ENCODE data around the gene MYO10. TPM values are rescaled to one million over a fixed set of nuclear protein-coding genes. Genes with fewer than 3 reads are reported as not detected.

MYO10 gene
- total and polyA plus RNA-seq, 2 of the 8 experiments (the other 6 are each of a cell fraction or from before 2014, with no cell fraction given) = 21.5 to 107 TPM

DNA sequence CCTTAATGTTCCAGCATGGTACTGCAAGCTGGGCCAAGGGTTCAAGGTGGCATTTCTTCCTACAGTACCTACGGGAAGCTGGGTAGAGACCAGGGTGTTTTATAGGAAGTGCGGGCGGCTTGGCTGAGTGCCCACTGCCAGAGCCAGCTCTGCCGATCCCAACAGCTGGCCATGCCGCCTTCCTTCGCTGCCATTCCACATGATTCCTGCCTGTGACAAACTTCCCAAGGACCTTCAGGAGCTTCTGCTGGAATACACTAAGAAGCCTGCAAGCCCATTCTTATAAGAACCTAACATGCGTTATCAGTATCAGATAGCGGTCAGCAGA is 22.0 kb downstream of the MYO10 start (continued):
- TF ChIP-seq CHD7 (IDR thresholded peaks at IDR 0.05; ENCODE audit: insufficient replicate concordance, low read length) = no peak
- no peak for TF ChIP-seq CEBPB (IDR thresholded peaks at IDR 0.05; ENCODE audit: low read depth, low read length)
- TF ChIP-seq KDM1A (IDR thresholded peaks at IDR 0.05; ENCODE audit: borderline replicate concordance, low read length) = no peak
- no peak for TF ChIP-seq HDAC2 (IDR thresholded peaks at IDR 0.05; ENCODE audit: borderline replicate concordance in 1 of 2, low read depth in 2 of 2, low read length in 2 of 2)
- no peak for TF ChIP-seq CBX8 (IDR thresholded peaks at IDR 0.05; ENCODE audit: borderline replicate concordance, low read depth, low read length)
- no peak for TF ChIP-seq CBX5 (IDR thresholded peaks at IDR 0.05; ENCODE audit: low read depth, low read length)
- no peak for TF ChIP-seq CREB1 (IDR thresholded peaks at IDR 0.05)
- TF ChIP-seq CTCF (IDR thresholded peaks at IDR 0.05; ENCODE audit: control extremely low read depth in 1 of 3, insufficient read depth in 1 of 3, low read depth in 1 of 3, low read length in 3 of 3) = no peak
- TF ChIP-seq PHF8 (conservative IDR thresholded peaks at IDR 0.05; ENCODE audit: low read depth, low read length) = no peak
- TF ChIP-seq SUZ12 (IDR thresholded peaks at IDR 0.05; ENCODE audit: low read length) = no peak
